A549 (cell line): ENCODE results near the gene FADS3. TPM values are rescaled to one million over a fixed set of nuclear protein-coding genes. Genes with fewer than 3 reads are reported as not detected.

ENCODE experiments used
- ATAC-seq, 2 experiments: fragments of 200-7000 bp in 1 of 2; fragments of >200 bp in 1 of 2; cut with Nextera tagmentation in 1 of 2; cut with Tn5 transposase in 1 of 2; 3 replicates each; pipeline versions ENCODE4 v1.8.0 to v1.9.1; 2018 to 2020; ENCODE audit warnings: mild to moderate bottlenecking in 1 of 2, moderate library complexity in 1 of 2
- CTCF ChIA-PET: fragments of 300-600 bp; sonication (Branson Sonifier 250); formaldehyde crosslinking; extraction: SDS; loops from one replicate; lab custom pipeline; 2021; ENCODE audit warnings: antibody characterized with exemption, inconsistent platforms; lab: Yijun Ruan, JAX
- POLR2A ChIA-PET: fragments of 350-600 bp; formaldehyde crosslinking; extraction: SDS; loops from one replicate; lab custom pipeline; 2021; ENCODE audit warnings: antibody characterized with exemption, inconsistent platforms; lab: Yijun Ruan, JAX
- DNase-seq, 2 experiments: peaks; one replicate each; pipeline versions ENCODE4 v3.0.0 to v3.0.0-alpha.2; 2011 to 2016; ENCODE audit warnings: low read depth in 1 of 2, low spot score in 1 of 2
- FAIRE-seq: peaks from 2 replicates; lab custom pipeline; 2011; peaks lifted over from hg19 to GRCh38; lab: Jason Lieb, UNC
- H3K27ac ChIP-seq, 2 experiments: fragments of >200 bp; sonication (Bioruptor Twin); formaldehyde crosslinking; 3 replicates each; pipeline ENCODE4 v1.5.1; 2016 to 2017
- H3K4me1 ChIP-seq: fragments of >200 bp; sonication (Bioruptor Twin); formaldehyde crosslinking; 3 replicates; pipeline ENCODE4 v1.6.1; 2016
- H3K4me2 ChIP-seq: fragments of >200 bp; sonication (Bioruptor Twin); formaldehyde crosslinking; 3 replicates; pipeline ENCODE4 v1.6.1; 2016
- H3K4me3 ChIP-seq: fragments of >200 bp; sonication (Bioruptor Twin); formaldehyde crosslinking; 3 replicates; pipeline ENCODE4 v1.5.1; 2016
- H3K9me3 ChIP-seq: fragments of >200 bp; sonication (Bioruptor Twin); formaldehyde crosslinking; 3 replicates; pipeline ENCODE4 v1.6.1; 2016
- CHD4 ChIP-seq: fragments of 200-600 bp; sonication (generic); IDR thresholded peaks from 2 replicates; pipeline ENCODE4 v1.6.1; 2016; ENCODE audit warnings: antibody characterized with exemption, mild to moderate bottlenecking, borderline replicate concordance
- ESRRA ChIP-seq: fragments of 150-350 bp; IDR thresholded peaks from 2 replicates; pipeline ENCODE4 v1.6.1; 2014; ENCODE audit warnings: mild to moderate bottlenecking, low read length, borderline replicate concordance
- FOXS1 ChIP-seq: fragments of 250-450 bp; sonication (Bioruptor Pico); IDR thresholded peaks from 2 replicates; pipeline ENCODE4 v1.5.0; 2020; ENCODE audit warnings: mild to moderate bottlenecking, moderate library complexity
- HEYL ChIP-seq: fragments of 250-450 bp; sonication (Bioruptor Pico); IDR thresholded peaks from 2 replicates; pipeline ENCODE4 v1.8.0; 2021; ENCODE audit warnings: mild to moderate bottlenecking, moderate library complexity
- HOXA7 ChIP-seq: fragments of 250-450 bp; sonication (Bioruptor Pico); IDR thresholded peaks from 2 replicates; pipeline ENCODE4 v1.5.0; 2020; ENCODE audit warnings: mild to moderate bottlenecking, moderate library complexity
- HOXB13 ChIP-seq: fragments of 250-450 bp; sonication (Bioruptor Pico); IDR thresholded peaks from 2 replicates; pipeline ENCODE4 v1.5.0; 2020; ENCODE audit warnings: low read depth, mild to moderate bottlenecking, moderate library complexity
- JUN ChIP-seq, 2 experiments: fragments of >200 bp; sonication (Bioruptor Twin); formaldehyde crosslinking; IDR thresholded peaks; 2 replicates in 1 of 2; 3 replicates in 1 of 2; pipeline ENCODE4 v1.6.1; 2016 to 2017
- MAFK ChIP-seq: fragments of 450-650 bp; IDR thresholded peaks from 2 replicates; pipeline ENCODE4 v1.6.1; 2014; ENCODE audit not compliant: partially characterized antibody
- NFE2L2 ChIP-seq: fragments of 150-350 bp; conservative IDR thresholded peaks from 2 replicates; pipeline ENCODE4 v1.6.1; 2014; ENCODE audit warnings: low read length
- NR3C1 ChIP-seq: fragments of >200 bp; sonication (Bioruptor Twin); formaldehyde crosslinking; IDR thresholded peaks from 3 replicates; pipeline ENCODE4 v1.6.1; 2017
- RNF2 ChIP-seq: fragments of 200-600 bp; sonication (generic); IDR thresholded peaks from 2 replicates; pipeline ENCODE4 v1.6.1; 2016; ENCODE audit warnings: low read depth, mild to moderate bottlenecking, antibody characterized with exemption, moderate library complexity, borderline replicate concordance
- SMC3 ChIP-seq: fragments of >200 bp; sonication (Bioruptor Twin); formaldehyde crosslinking; IDR thresholded peaks from 3 replicates; pipeline ENCODE4 v1.6.1; 2018; ENCODE audit warnings: inconsistent platforms
- TP53 ChIP-seq: fragments of 250-450 bp; sonication (Bioruptor Pico); IDR thresholded peaks from 2 replicates; pipeline ENCODE4 v1.5.0; 2021; ENCODE audit warnings: mild to moderate bottlenecking, moderate library complexity
- ZNF302 ChIP-seq: fragments of 250-450 bp; sonication (Bioruptor Pico); IDR thresholded peaks from 2 replicates; pipeline ENCODE4 v1.9.0; 2021; ENCODE audit warnings: inconsistent platforms, mild to moderate bottlenecking, moderate library complexity
- ZSCAN20 ChIP-seq: fragments of 250-450 bp; sonication (Bioruptor Pico); IDR thresholded peaks from 2 replicates; pipeline ENCODE4 v1.8.0; 2022; ENCODE audit warnings: mild to moderate bottlenecking, moderate library complexity
- WGBS: methylation state at CpG from one replicate; pipeline ENCODE4 v1.1.6; 2017; ENCODE audit errors: missing lambda C conversion rate; 5-methylcytosine and 5-hydroxymethylcytosine counted together
- polyA plus RNA-seq, 4 experiments: library from polyadenylated mRNA; depleted of rRNA in 3 of 4; stranded (reverse); fragments of >200 nt; fragmentation: RNase III in 1 of 4; extraction: RNeasy Plus Mini Kit Qiagen cat#74134 plus additional on column Dnase treatment in 1 of 4; gene quantifications; 2 replicates in 3 of 4; 3 replicates in 1 of 4; pipeline ENCODE4 v1.2.3, GENCODE V29; 2011 to 2017
- TF ChIP-seq, protein P1 (sequence below): IDR thresholded peaks from 2 replicates; pipeline ENCODE4 v1.6.1; 2012; ENCODE audit warnings: low read depth, borderline replicate concordance
- TF ChIP-seq, protein P2 (sequence below): fragments of >200 bp; sonication (Bioruptor Twin); formaldehyde crosslinking; IDR thresholded peaks from 3 replicates; pipeline ENCODE4 v1.6.1; 2016
- TF ChIP-seq, protein P3 (sequence below): IDR thresholded peaks from 2 replicates; pipeline ENCODE4 v1.6.1; 2012
- TF ChIP-seq, protein P4 (sequence below): fragments of 450-650 bp; IDR thresholded peaks from 2 replicates; pipeline ENCODE4 v1.6.1; 2014; ENCODE audit warnings: antibody characterized with exemption
- TF ChIP-seq, protein P5 (sequence below): fragments of >200 bp; sonication (Bioruptor Twin); formaldehyde crosslinking; IDR thresholded peaks from 2 replicates; pipeline ENCODE4 v1.6.1; 2016
- TF ChIP-seq, protein P6 (sequence below): fragments of 150-350 bp; IDR thresholded peaks from 2 replicates; pipeline ENCODE4 v1.6.1; 2014; ENCODE audit warnings: low read depth, mild to moderate bottlenecking, low read length

FADS3 gene
- polyA plus RNA-seq, 2 of the 4 experiments (the other 2 are of a cell fraction) = 17.5 to 36.3 TPM

DNA sequence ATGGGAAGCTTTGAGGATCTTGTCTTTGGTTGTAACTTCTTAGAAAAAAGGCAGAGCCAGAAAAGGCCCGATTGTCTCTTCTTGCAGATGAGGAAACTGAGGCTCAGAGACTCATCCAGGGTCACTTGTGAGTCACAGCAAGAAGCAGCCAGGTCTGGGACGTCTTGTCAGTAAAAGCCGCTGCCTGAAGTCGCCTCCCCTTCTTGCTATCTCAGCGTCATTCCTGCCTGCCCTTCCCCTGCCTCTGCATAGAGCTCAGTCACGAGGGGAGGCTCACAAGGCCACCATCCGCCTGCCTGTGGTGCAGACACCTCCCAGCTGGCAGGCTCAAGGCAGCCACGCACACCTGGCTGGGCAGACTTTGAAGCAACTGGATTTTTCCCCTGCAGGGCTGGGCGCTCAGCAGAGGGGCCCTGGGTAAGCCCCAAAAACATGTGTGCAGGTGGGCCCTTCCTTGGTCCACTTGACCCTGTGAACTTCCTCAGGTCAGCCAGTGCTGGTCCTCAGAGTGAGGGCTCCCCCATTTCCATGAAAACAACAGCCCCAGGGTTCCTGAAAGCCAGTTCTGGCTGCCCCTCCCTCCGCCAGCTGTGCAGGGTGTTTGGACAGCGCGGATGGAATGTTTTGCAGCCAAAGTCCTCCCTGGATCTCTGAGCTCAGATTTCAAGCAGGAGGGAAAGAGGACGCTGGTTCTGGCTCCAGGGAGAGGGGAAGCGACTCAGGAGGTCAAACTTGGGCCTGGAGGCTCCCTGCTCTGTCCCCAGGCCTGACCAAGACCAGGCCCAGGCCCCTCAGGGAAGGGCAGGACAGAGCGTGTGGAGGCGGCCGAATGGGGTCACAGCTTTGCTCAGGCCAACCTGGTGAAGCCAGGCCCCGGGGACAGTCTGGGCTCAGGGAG, 32.1 kb upstream of the FADS3 start:
- peaks cover 28% of the 10 kb centered on the region for H3K4me1 ChIP-seq
- no peak for TF ChIP-seq FOXS1
- ATAC-seq (peak in 1 of 2 experiments; percentile 11; a peak in 2 of 6 replicates), FAIRE-seq (no peak), DNase-seq (no peak)
- H3K4me2 ChIP-seq = peak overlapping the region; percentile 23; the same call in 1 of the 3 replicates
- ChIA-PET POLR2A (no interaction called here), CTCF (interaction anchor here (0.7 to 6.1 kb wide), 6 partner anchors 13 to 184 kb away, joined by 4 to 60 read pairs (median 16); no protein-coding TSS in a partner anchor)
- peak overlapping the region; percentile 31 to 53; a peak in 4 of 6 replicates for H3K27ac ChIP-seq
- H3K4me3 ChIP-seq = no peak overlapping the region
- WGBS = 60% methylated on average over 17 of the region's 18 CpGs
- no peaks in the 10 kb centered on the region for H3K9me3 ChIP-seq

DNA sequence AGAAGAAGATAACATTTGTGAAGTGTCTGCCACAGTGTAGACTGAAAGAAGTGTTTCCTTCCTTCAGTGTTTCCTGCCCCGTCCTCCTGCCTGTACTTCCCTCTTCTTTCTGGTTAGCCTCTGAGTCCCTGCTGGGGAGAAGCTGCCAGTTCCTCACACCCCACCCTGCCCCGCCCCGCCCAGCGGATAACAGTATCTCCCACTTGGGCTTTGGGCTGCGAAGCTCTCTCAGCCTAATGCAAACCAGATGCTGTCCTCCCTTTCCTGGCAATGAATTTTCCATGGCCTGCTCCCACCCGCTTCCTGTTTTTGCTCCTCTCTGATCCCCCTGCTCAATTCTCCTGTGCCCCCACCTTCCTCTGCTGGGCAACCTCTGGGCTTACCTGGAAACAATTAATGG, 31.2 kb upstream of the FADS3 start:
- no peak for DNase-seq
- 88% methylated on average over 3 of the region's 6 CpGs for WGBS
- ChIA-PET POLR2A (no interaction called here), CTCF (interaction anchor here (0.9 to 6.1 kb wide), 3 partner anchors 15 to 25 kb away, joined by 3 to 60 read pairs (median 33); no protein-coding TSS in a partner anchor)
- H3K4me3 ChIP-seq = no peak overlapping the region
- ATAC-seq = no peak
- H3K4me1 ChIP-seq = peaks cover 33% of the 10 kb centered on the region
- no peaks in the 10 kb centered on the region for H3K9me3 ChIP-seq
- H3K27ac ChIP-seq = no peak overlapping the region
- no peak overlapping the region for H3K4me2 ChIP-seq
- FAIRE-seq = no peak
- TF ChIP-seq, protein P1, sequence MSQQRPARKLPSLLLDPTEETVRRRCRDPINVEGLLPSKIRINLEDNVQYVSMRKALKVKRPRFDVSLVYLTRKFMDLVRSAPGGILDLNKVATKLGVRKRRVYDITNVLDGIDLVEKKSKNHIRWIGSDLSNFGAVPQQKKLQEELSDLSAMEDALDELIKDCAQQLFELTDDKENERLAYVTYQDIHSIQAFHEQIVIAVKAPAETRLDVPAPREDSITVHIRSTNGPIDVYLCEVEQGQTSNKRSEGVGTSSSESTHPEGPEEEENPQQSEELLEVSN = no peak
- TF ChIP-seq, protein P2, sequence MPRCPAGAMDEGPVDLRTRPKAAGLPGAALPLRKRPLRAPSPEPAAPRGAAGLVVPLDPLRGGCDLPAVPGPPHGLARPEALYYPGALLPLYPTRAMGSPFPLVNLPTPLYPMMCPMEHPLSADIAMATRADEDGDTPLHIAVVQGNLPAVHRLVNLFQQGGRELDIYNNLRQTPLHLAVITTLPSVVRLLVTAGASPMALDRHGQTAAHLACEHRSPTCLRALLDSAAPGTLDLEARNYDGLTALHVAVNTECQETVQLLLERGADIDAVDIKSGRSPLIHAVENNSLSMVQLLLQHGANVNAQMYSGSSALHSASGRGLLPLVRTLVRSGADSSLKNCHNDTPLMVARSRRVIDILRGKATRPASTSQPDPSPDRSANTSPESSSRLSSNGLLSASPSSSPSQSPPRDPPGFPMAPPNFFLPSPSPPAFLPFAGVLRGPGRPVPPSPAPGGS = no peak
- TF ChIP-seq RNF2 (no peak), NR3C1 (no peak), SMC3 (no peak), TP53 (CRISPR knock-in tag) (no peak), CHD4 (no peak), MAFK (no peak), NFE2L2 (no peak)
- TF ChIP-seq, protein P3, sequence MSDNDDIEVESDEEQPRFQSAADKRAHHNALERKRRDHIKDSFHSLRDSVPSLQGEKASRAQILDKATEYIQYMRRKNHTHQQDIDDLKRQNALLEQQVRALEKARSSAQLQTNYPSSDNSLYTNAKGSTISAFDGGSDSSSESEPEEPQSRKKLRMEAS = no peak
- TF ChIP-seq, all 56 proteins: peak for 0

DNA sequence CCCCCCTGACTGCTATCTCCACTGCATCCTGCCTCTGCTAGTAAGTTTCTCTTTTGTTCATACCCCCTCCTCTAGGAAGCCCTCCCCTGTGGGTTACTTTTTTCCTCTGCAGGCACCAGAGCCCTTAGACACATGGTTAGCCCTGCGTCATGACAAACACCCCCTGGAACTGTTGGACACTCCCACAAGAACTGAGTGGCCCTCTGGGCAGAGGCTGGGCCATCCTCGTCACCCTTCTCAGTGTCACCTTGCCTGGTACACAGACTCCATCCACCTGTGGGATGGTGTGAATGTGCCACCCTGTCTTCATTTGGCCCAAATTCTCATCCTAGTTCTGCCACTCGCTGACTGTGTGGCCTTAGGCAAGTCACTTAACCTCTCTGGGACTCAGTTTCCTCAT, 30.1 kb upstream of the FADS3 start:
- Histone ChIP-seq H3K4me3 (no peak overlapping the region), H3K9me3 (no peaks in the 10 kb centered on the region), H3K4me2 (no peak overlapping the region), H3K4me1 (peaks cover 37% of the 10 kb centered on the region), H3K27ac (no peak overlapping the region)
- no peak for TF ChIP-seq ZSCAN20 (CRISPR knock-in tag)
- TF ChIP-seq HOXB13 (CRISPR knock-in tag) = no peak
- no peak for TF ChIP-seq JUN (IDR thresholded peaks at IDR 0.05)
- TF ChIP-seq MAFK = no peak
- TF ChIP-seq, protein P4, sequence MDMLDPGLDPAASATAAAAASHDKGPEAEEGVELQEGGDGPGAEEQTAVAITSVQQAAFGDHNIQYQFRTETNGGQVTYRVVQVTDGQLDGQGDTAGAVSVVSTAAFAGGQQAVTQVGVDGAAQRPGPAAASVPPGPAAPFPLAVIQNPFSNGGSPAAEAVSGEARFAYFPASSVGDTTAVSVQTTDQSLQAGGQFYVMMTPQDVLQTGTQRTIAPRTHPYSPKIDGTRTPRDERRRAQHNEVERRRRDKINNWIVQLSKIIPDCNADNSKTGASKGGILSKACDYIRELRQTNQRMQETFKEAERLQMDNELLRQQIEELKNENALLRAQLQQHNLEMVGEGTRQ = no peak
- no peak for TF ChIP-seq HOXA7 (CRISPR knock-in tag)
- TF ChIP-seq, protein P5, sequence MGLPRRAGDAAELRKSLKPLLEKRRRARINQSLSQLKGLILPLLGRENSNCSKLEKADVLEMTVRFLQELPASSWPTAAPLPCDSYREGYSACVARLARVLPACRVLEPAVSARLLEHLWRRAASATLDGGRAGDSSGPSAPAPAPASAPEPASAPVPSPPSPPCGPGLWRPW = no peak
- no peak for TF ChIP-seq NFE2L2
- TF ChIP-seq, protein P1 = no peak
- TF ChIP-seq HEYL = no peak
- TF ChIP-seq ZNF302 (CRISPR knock-in tag) = no peak
- TF ChIP-seq ESRRA = no peak
- TF ChIP-seq, protein P6, sequence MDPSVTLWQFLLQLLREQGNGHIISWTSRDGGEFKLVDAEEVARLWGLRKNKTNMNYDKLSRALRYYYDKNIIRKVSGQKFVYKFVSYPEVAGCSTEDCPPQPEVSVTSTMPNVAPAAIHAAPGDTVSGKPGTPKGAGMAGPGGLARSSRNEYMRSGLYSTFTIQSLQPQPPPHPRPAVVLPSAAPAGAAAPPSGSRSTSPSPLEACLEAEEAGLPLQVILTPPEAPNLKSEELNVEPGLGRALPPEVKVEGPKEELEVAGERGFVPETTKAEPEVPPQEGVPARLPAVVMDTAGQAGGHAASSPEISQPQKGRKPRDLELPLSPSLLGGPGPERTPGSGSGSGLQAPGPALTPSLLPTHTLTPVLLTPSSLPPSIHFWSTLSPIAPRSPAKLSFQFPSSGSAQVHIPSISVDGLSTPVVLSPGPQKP = no peak
- DNase-seq (no peak), FAIRE-seq (no peak), ATAC-seq (no peak)
- ChIA-PET POLR2A (no interaction called here), CTCF (interaction anchor here (0.9 to 6.1 kb wide), 4 partner anchors 14 to 26 kb away, joined by 3 to 60 read pairs (median 28); no protein-coding TSS in a partner anchor)
- 91% methylated on average over 3 of the region's 3 CpGs for WGBS
